ENCODE measurements around the gene THAP9.

Gene THAP9

GRCh38 chr4:82921795-82922194, 21.3 kb downstream of the THAP9 start:
- intact Hi-C loops (cut with DNase I): no loop called here
- DNase-seq: no peak

GRCh38 chr4:82930848-82931755, 30.6 kb downstream of the THAP9 start:
- no peak for DNase-seq
- intact Hi-C loops (cut with DNase I): no loop called here

GRCh38 chr4:82934441-82934840, 33.9 kb downstream of the THAP9 start:
- no peak for DNase-seq
- intact Hi-C loops (cut with DNase I): no loop called here

GRCh38 chr4:82939414-82939813, 38.9 kb downstream of the THAP9 start:
- no peak for DNase-seq
- intact Hi-C loops (cut with DNase I): no loop called here

GRCh38 chr4:82947498-82947897, 47.0 kb downstream of the THAP9 start:
- DNase-seq: no peak
- intact Hi-C loops (cut with DNase I): no loop called here

- intact Hi-C loops (cut with DNase I): no loop called here
- no peak for DNase-seq
Measured at GRCh38 chr4:82948647-82949204, 48.2 kb downstream of the THAP9 start.

- DNase-seq: no peak
- intact Hi-C loops (cut with DNase I): no loop called here
Measured at GRCh38 chr4:82951196-82951595, 50.7 kb downstream of the THAP9 start.

- DNase-seq: no peak
- intact Hi-C loops (cut with DNase I): no loop called here
Measured at GRCh38 chr4:82954212-82954611, 53.7 kb downstream of the THAP9 start.

- DNase-seq: no peak
- intact Hi-C loops (cut with DNase I): no loop called here
Measured at GRCh38 chr4:82957045-82957444, 56.5 kb downstream of the THAP9 start.

- DNase-seq: no peak
- intact Hi-C loops (cut with DNase I): no loop called here
Measured at GRCh38 chr4:82965763-82966162, 65.2 kb downstream of the THAP9 start.

GRCh38 chr4:82968972-82969371, 68.4 kb downstream of the THAP9 start:
- DNase-seq: no peak

GRCh38 chr4:82969414-82969813, 68.9 kb downstream of the THAP9 start:
- DNase-seq: no peak
- intact Hi-C loops (cut with DNase I): no loop called here

More at GRCh38 chr4:82968972-82969371, 68.4 kb downstream of the THAP9 start:
- intact Hi-C loops (cut with DNase I): no loop called here

Measured in head of caudate nucleus (tissue), 42 donors.